HG02623 (cell line): ENCODE results near the gene PRXL2B.

Experiments
- ATAC-seq: cut with Tn5 transposase; IDR thresholded peaks from one replicate; pipeline ENCODE4 v1.9.1; 2021; ENCODE audit warnings: moderate library complexity; ENCODE audit not compliant: unreplicated experiment

Gene PRXL2B

GRCh38 chr1:2585318-2586092, 1.1 kb upstream of the PRXL2B start:
- ATAC-seq = no peak

DNA sequence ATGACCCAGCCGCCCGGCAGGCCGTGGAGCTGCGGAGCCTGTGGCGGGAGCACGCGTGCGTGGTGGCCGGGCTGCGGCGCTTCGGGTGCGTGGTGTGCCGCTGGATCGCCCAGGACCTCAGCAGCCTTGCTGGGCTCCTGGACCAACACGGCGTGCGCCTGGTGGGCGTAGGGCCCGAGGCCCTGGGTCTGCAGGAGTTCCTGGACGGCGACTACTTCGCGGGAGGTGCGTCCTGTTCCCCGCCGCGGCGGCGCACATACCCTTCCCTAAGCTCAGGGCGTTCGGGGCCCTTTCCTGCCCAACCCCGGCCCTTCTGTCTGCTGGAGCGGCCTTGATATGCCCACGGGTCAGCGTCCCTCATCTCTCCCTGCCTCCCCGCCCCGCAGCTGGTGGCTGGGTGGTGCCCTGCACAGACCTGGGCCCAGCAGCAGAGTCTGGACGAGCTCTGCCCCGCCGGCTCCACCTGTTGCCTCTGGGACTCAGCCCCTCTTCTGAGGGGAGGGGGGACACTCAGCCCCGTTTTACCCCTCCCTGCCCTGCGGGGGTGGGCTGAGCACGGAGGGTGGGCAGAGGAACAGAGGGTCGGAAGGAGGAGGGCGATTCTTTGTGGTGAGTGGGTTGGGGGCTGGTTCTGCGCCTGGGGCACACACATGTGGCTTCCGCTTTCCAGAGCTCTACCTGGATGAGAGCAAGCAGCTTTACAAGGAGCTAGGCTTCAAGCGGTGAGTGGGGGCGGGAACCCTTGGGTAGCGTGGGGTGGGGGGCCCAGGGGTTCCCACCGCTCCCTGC, 688 bp downstream of the PRXL2B start:
- no peak for ATAC-seq

DNA sequence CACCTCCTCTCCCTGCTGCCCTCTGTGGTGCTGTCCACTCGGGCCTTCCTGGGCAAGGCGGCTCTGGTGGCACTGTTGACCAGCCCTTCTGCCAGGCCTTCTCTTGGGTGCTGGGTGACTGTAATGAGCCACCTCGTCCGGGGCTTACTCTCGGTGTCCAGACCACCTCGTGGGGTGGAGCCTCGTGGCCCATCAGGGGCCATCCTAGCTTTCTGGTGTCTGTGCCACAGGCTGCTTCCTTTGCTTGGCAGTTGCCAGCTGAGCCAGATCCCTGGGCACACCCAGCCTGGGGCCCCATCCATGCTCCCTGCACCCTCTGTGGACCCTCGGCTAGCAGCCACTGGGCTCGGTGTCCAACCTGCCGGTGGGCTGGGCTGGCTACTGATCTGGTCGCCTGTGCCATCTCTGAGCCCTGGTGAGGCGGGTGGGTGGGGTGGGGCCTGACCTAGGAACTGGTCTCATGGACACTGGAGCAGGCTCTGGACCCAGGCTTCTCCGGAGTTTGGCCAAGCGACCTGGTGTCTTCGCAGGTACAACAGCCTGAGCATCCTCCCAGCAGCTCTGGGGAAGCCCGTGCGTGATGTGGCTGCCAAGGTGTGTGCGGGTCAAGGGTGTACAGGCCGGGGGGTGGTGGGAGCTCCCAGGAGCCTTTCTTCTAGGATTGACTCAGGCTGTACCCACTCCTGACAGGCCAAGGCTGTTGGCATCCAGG, 1.4 kb downstream of the PRXL2B start:
- no peak for ATAC-seq

- no peak for ATAC-seq
Observed at GRCh38 chr1:2588661-2589430, 2.3 kb downstream of the PRXL2B start.

DNA sequence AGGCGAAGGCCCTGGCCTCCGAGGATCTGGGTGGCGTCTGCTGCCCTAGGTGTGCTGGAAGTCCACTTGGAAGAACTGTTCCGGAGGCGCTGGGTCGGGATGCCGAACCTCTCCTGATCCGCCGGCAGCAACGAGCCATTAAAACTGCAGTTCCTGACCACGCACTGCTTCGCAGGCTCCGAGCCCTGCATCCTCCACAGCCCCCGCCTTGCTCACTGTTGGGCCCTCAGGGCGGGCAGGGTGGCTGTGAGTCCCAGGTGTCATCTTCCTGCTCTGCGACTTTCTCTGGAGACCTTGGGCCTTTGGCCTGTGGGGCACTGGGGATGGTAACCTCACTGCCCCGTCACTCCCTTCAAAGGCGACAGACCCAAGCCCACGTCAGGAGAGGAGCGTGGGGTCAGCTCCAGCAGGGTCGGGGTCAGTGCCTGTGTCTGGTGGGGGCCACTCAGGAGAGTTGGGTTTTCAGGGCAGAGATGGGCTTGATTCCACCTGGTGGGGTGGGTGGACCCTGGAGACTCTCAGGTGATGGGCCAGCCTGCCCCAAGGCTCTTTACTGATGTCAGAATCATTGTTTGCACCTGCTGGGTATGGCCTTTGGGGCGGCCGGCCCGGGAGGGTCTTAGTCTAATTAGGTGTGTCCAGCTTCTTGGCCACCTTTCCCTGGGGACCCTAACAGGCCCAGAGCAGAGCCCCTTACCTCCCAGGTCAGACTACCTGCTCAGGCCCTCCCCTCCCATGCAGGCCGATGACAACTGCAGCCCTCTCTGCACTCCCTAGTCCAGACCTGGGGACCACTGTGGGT, 3.1 kb downstream of the PRXL2B start:
- ATAC-seq = no peak

- ATAC-seq = no peak
Observed at GRCh38 chr1:2590233-2591141, 3.9 kb downstream of the PRXL2B start.

DNA sequence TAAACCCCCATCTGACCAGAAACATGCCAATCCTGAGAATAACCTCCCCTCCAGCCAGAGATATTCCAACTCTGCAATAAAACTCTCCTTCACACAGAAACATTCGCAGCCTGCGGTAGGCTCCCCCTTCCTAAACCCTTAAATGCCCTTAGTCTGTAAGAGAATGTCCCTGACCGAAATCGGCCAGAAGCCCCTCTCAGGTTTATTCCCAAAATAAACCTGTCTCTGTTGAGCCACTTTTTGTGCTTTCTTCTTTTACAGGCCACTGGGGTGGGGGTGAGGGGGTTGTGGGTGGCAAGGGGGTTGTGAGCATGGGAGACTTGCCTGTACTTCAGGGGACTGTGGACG, 4.6 kb downstream of the PRXL2B start:
- ATAC-seq = no peak

GRCh38 chr1:2591581-2592261, 5.1 kb downstream of the PRXL2B start:
- no peak for ATAC-seq

DNA sequence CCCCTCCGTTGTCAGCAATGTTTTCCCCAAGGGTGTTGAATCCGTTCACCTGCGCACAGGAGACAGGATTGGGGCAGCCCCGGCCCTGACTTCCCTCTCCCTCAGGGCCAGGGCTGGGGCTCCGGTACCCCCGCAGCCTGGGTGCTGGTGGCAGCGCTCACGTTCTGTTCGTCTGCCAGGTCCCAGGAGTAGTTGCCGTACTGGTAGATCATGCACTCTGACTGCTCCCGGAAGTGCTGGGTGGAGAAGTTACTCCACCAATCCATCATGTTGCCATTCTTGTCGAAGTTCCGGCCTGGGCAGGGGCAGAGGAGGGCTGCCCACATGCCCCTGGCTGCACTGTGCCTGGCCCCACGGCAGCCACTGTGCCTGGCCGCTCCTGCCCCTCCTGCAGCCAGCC, 6.1 kb downstream of the PRXL2B start:
- no peak for ATAC-seq

GRCh38 chr1:2593251-2593878, 6.8 kb downstream of the PRXL2B start:
- no peak for ATAC-seq

- ATAC-seq = no peak
Observed at GRCh38 chr1:2594001-2594640, 7.5 kb downstream of the PRXL2B start.

- no peak for ATAC-seq
Observed at GRCh38 chr1:2594641-2595131, 8.1 kb downstream of the PRXL2B start.

- ATAC-seq = no peak
Observed at GRCh38 chr1:2595261-2595811, 8.8 kb downstream of the PRXL2B start.

GRCh38 chr1:2595812-2596529, 9.4 kb downstream of the PRXL2B start:
- ATAC-seq = no peak

- ATAC-seq = no peak
Observed at GRCh38 chr1:2596530-2597333, 10.2 kb downstream of the PRXL2B start.
